Measurements from ENCODE around the gene SLC22A7.
A peak's percentile ranks its signal among the peaks of the same experiment; 100 is the strongest.

SLC22A7 gene

DNA sequence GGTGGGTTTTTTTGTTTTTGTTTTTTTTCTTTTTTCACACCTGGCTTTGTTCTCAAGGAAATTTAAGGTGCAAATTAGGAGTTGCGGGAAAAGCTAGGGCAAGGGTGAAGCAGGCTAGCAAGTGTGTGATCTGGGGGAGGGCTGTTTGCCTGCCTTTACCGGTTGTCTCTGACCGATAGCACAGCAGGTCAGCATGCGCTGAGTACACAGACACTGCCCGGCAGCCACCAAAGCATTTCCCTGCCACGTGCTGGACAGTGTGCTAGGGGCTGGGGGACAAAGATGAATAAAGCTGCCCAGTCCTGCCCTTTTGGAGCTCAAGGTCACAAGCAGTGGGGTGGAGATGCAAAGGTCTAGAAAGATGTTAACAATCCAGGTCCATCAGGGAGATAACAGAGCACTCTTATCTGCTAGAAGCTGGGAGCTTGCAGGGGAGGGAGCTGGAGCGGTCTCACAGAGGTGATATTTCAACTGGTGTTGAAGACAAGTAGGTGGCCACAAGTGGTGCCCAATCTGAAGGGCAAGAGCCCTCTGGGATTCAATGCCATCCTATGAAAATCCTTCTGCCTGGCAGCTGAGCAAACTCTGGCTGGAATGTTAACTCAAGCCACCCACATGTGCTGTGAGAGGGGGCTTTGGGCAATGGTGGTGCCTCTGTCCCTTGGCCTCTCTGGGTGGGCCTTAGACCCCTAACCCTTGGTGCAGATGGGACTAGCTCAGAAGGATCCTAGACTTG lies 30.3 kb upstream of the SLC22A7 start:
- Histone ChIP-seq H3K9ac (ENCODE audit: low read depth, low read length, poor library complexity, severe bottlenecking) (no peak overlapping the region), H3K27me3 (ENCODE audit: insufficient read depth, low read length, poor library complexity, severe bottlenecking) (no peaks in the 10 kb centered on the region), H3K79me2 (ENCODE audit: insufficient read depth, low read length) (no peaks in the 10 kb centered on the region), H3K4me1 (ENCODE audit: insufficient read depth, low read length, poor library complexity, severe bottlenecking) (no peaks in the 10 kb centered on the region), H2AFZ (ENCODE audit: low read length) (peak overlapping the region; percentile 12; the same call in 1 of the 2 replicates), H3K9me2 (replicated peaks; ENCODE audit: low read depth, low read length) (no peaks in the 10 kb centered on the region), H4K20me1 (ENCODE audit: insufficient read depth, low read length, poor library complexity, severe bottlenecking) (no peaks in the 10 kb centered on the region), H3K4me2 (ENCODE audit: low read depth, low read length, poor library complexity, severe bottlenecking) (no peak overlapping the region), H3K9me3 (ENCODE audit: insufficient read depth, low read depth, low read length) (no peaks in the 10 kb centered on the region), H3F3A (ENCODE audit: low read depth) (no peaks in the 10 kb centered on the region), H3K36me3 (ENCODE audit: insufficient read depth, low read length) (no peaks in the 10 kb centered on the region), H3K4me3 (ENCODE audit: low read length, poor library complexity, severe bottlenecking) (no peak overlapping the region)
- no peak for TF ChIP-seq EZH2phosphoT487 (IDR thresholded peaks at IDR 0.05; ENCODE audit: borderline replicate concordance)

DNA sequence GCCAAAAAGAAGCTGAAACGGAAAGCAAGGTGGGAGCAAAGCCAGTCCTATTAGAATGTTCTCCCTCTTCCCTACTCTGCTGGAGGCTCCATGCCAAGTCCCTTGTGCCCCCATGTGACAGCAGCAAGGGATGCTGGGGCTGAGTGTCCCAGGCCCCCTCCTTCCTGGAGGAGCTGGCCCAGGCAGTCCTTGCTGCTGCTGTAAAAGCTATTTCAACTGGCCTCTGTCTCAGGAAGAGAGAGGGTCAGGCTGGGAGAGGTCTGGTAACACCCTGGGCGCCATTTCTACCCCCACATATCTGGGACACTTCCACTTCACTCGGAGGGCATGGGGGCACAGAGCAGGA lies 29.7 kb upstream of the SLC22A7 start:
- Histone ChIP-seq H3K36me3 (ENCODE audit: insufficient read depth, low read length) (no peaks in the 10 kb centered on the region), H3F3A (ENCODE audit: low read depth) (no peaks in the 10 kb centered on the region), H3K9me3 (ENCODE audit: insufficient read depth, low read depth, low read length) (no peaks in the 10 kb centered on the region), H3K27me3 (ENCODE audit: insufficient read depth, low read length, poor library complexity, severe bottlenecking) (no peaks in the 10 kb centered on the region), H3K4me2 (ENCODE audit: low read depth, low read length, poor library complexity, severe bottlenecking) (no peak overlapping the region), H4K20me1 (ENCODE audit: insufficient read depth, low read length, poor library complexity, severe bottlenecking) (no peaks in the 10 kb centered on the region), H2AFZ (ENCODE audit: low read length) (peak overlapping the region; percentile 12; the same call in 1 of the 2 replicates), H3K9ac (ENCODE audit: low read depth, low read length, poor library complexity, severe bottlenecking) (no peak overlapping the region), H3K4me1 (ENCODE audit: insufficient read depth, low read length, poor library complexity, severe bottlenecking) (no peaks in the 10 kb centered on the region), H3K4me3 (ENCODE audit: low read length, poor library complexity, severe bottlenecking) (no peak overlapping the region), H3K9me2 (replicated peaks; ENCODE audit: low read depth, low read length) (no peaks in the 10 kb centered on the region), H3K79me2 (ENCODE audit: insufficient read depth, low read length) (no peaks in the 10 kb centered on the region)
- TF ChIP-seq EZH2phosphoT487 (IDR thresholded peaks at IDR 0.05; ENCODE audit: borderline replicate concordance) = no peak
- TF ChIP-seq, protein P1, sequence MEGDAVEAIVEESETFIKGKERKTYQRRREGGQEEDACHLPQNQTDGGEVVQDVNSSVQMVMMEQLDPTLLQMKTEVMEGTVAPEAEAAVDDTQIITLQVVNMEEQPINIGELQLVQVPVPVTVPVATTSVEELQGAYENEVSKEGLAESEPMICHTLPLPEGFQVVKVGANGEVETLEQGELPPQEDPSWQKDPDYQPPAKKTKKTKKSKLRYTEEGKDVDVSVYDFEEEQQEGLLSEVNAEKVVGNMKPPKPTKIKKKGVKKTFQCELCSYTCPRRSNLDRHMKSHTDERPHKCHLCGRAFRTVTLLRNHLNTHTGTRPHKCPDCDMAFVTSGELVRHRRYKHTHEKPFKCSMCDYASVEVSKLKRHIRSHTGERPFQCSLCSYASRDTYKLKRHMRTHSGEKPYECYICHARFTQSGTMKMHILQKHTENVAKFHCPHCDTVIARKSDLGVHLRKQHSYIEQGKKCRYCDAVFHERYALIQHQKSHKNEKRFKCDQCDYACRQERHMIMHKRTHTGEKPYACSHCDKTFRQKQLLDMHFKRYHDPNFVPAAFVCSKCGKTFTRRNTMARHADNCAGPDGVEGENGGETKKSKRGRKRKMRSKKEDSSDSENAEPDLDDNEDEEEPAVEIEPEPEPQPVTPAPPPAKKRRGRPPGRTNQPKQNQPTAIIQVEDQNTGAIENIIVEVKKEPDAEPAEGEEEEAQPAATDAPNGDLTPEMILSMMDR (conservative IDR thresholded peaks at IDR 0.05; ENCODE audit: low read length) = no peak

DNA sequence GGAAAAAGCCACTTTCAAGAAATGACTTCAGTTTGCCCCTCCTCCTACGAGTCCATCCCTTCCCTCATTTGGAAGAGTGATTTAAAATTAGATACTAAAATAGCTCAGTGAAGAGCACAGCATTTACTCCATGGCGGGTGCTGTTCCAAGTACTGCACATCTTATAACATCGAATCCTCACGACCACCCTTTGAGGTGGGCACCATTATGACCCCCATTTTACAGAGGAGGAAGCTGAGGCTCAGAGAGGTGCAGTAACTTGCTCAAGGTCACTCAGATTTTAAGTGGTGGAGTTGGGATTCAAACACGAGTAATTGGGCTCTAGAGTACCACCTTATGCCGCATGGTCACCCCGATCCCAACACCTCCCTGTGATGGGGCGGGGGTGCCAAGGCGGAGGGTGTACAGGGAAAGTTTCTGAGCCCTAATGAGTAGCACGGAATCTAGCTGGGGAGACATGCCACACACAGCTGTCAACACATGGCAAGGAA lies 29.2 kb upstream of the SLC22A7 start:
- Histone ChIP-seq H3K79me2 (ENCODE audit: insufficient read depth, low read length) (no peaks in the 10 kb centered on the region), H3K9ac (ENCODE audit: low read depth, low read length, poor library complexity, severe bottlenecking) (no peak overlapping the region), H4K20me1 (ENCODE audit: insufficient read depth, low read length, poor library complexity, severe bottlenecking) (no peaks in the 10 kb centered on the region), H3K9me2 (replicated peaks; ENCODE audit: low read depth, low read length) (no peaks in the 10 kb centered on the region), H3K36me3 (ENCODE audit: insufficient read depth, low read length) (no peaks in the 10 kb centered on the region), H3K4me2 (ENCODE audit: low read depth, low read length, poor library complexity, severe bottlenecking) (no peak overlapping the region), H3K4me1 (ENCODE audit: insufficient read depth, low read length, poor library complexity, severe bottlenecking) (no peaks in the 10 kb centered on the region), H3K27me3 (ENCODE audit: insufficient read depth, low read length, poor library complexity, severe bottlenecking) (no peaks in the 10 kb centered on the region), H3K4me3 (ENCODE audit: low read length, poor library complexity, severe bottlenecking) (no peak overlapping the region), H3F3A (ENCODE audit: low read depth) (no peaks in the 10 kb centered on the region), H3K9me3 (ENCODE audit: insufficient read depth, low read depth, low read length) (no peaks in the 10 kb centered on the region), H2AFZ (ENCODE audit: low read length) (0 out of 2 replicates have a peak overlapping the region, but pooled peaks have one; percentile 12)
- TF ChIP-seq, protein P1 (conservative IDR thresholded peaks at IDR 0.05; ENCODE audit: low read length) = no peak
- TF ChIP-seq EZH2phosphoT487 (IDR thresholded peaks at IDR 0.05; ENCODE audit: borderline replicate concordance) = no peak
